ENCODE results near the gene GLIS1. TPM values are rescaled to one million over a fixed set of nuclear protein-coding genes. Genes with fewer than 3 reads are reported as not detected.

Gene GLIS1
- total RNA-seq, 1 experiment from 2014 or later: 1.7 TPM

DNA sequence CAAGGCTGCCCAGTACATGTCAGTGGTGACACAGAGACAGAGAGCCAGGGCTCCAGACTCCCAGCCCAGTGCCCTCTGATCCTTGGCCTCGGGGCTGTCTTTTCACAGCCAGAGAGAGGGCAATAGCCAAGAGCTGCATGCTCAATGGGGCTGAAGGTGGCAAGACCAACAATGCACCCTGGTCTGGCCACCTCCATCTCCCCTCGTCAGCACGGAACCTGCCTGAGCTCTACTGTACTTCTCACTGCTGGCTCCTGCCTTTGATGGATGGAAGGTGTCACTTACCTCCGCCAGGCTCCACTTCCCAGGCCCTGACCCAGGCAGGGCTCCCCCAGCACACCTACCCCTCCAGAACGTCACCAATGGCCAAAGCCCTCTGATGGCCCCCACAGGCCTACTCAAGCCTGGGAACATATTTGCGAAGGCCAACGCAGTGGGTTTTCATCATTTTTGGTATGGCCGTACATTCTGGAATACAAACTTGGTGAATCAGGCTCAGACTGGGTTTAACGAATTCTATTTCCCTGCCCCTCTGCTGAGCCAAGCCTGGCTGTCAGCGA is 191.7 kb downstream of the GLIS1 start:
- Histone ChIP-seq H2AFZ (ENCODE audit: low read length) (no peak overlapping the region), H3K27ac (ENCODE audit: low read length) (no peak overlapping the region), H3K9me3 (ENCODE audit: low read length) (no peaks in the 10 kb centered on the region), H3K9me2 (replicated peaks; ENCODE audit: low read length) (no peaks in the 10 kb centered on the region), H3F3A (ENCODE audit: low read length, unreplicated experiment) (no peaks in the 10 kb centered on the region), H3K9ac (ENCODE audit: low read length) (no peak overlapping the region), H3K36me3 (ENCODE audit: low read depth, low read length) (no peaks in the 10 kb centered on the region), H3K4me2 (ENCODE audit: low read length) (no peak overlapping the region), H4K20me1 (ENCODE audit: low read length) (no peaks in the 10 kb centered on the region), H3K79me2 (ENCODE audit: low read length) (no peaks in the 10 kb centered on the region), H3K27me3 (ENCODE audit: low read length) (no peaks in the 10 kb centered on the region), H3K4me3 (ENCODE audit: low read length) (no peak overlapping the region), H3K4me1 (ENCODE audit: insufficient read depth, low read length) (no peaks in the 10 kb centered on the region)
- ATAC-seq (no peak), DNase-seq (no peak)
- no TSS peak for BruUV-seq (replicated peaks)
- TF ChIP-seq EZH2 (IDR thresholded peaks at IDR 0.05; ENCODE audit: low read length, unreplicated experiment) (no peak), CTCF (conservative IDR thresholded peaks at IDR 0.05; ENCODE audit: low read depth, low read length) (no peak), EZH2phosphoT487 (IDR thresholded peaks at IDR 0.05; ENCODE audit: borderline replicate concordance, low read length) (no peak)
- intact Hi-C loops (cut with micrococcal nuclease): no loop called here
- CTCF ChIA-PET: no interaction called here
- POLR2A ChIA-PET (ENCODE audit: unreplicated experiment): no interaction called here

- no peaks in the 10 kb centered on the region for H3K9me2 ChIP-seq (replicated peaks; ENCODE audit: low read length)
- no peaks in the 10 kb centered on the region for H3F3A ChIP-seq (ENCODE audit: low read length, unreplicated experiment)
- no peaks in the 10 kb centered on the region for H3K27me3 ChIP-seq (ENCODE audit: low read length)
- H3K36me3 ChIP-seq (ENCODE audit: low read depth, low read length): no peaks in the 10 kb centered on the region
- H3K9ac ChIP-seq (ENCODE audit: low read length): no peak overlapping the region
- TF ChIP-seq EZH2 (IDR thresholded peaks at IDR 0.05; ENCODE audit: low read length, unreplicated experiment) (no peak), EZH2phosphoT487 (IDR thresholded peaks at IDR 0.05; ENCODE audit: borderline replicate concordance, low read length) (no peak), CTCF (conservative IDR thresholded peaks at IDR 0.05; ENCODE audit: low read depth, low read length) (no peak)
- H2AFZ ChIP-seq (ENCODE audit: low read length): no peak overlapping the region
- POLR2A ChIA-PET (ENCODE audit: unreplicated experiment): no interaction called here
- BruUV-seq (replicated peaks): no TSS peak
- H3K27ac ChIP-seq (ENCODE audit: low read length): no peak overlapping the region
- no peaks in the 10 kb centered on the region for H3K9me3 ChIP-seq (ENCODE audit: low read length)
- H3K79me2 ChIP-seq (ENCODE audit: low read length): no peaks in the 10 kb centered on the region
- H3K4me2 ChIP-seq (ENCODE audit: low read length): no peak overlapping the region
- peaks cover 5% of the 10 kb centered on the region; the same call in 1 of the 2 replicates for H3K4me1 ChIP-seq (ENCODE audit: insufficient read depth, low read length)
- no peak overlapping the region for H3K4me3 ChIP-seq (ENCODE audit: low read length)
- ATAC-seq (no peak), DNase-seq (no peak)
- CTCF ChIA-PET: no interaction called here
- intact Hi-C loops (cut with micrococcal nuclease): no loop called here
- no peaks in the 10 kb centered on the region for H4K20me1 ChIP-seq (ENCODE audit: low read length)
Observed at GRCh38 chr1:53546409-53547155, 192.4 kb downstream of the GLIS1 start.
